HepG2 (cell line): ENCODE measurements around the gene KXD1. TPM values are rescaled to one million over a fixed set of nuclear protein-coding genes. Genes with fewer than 3 reads are reported as not detected.
A peak's percentile ranks its signal among the peaks of the same experiment; 100 is the strongest.

ENCODE experiments used
- ATAC-seq: fragments of 200-7000 bp; cut with Tn5 transposase; 3 replicates; pipeline ENCODE4 v1.9.1; 2020; ENCODE audit warnings: mild to moderate bottlenecking, moderate library complexity
- BruUV-seq: library from RNA; stranded (reverse); fragments of 400-500 nt; replicated peaks from 2 replicates; lab custom pipeline; 2021; lab: Mats Ljungman, UMichigan
- CTCF ChIA-PET: fragments of 300-600 bp; formaldehyde crosslinking; extraction: SDS; loops from one replicate; lab custom pipeline; 2021; ENCODE audit warnings: low total read pairs, inconsistent platforms, low intra/inter-chr PET ratio; lab: Yijun Ruan, JAX
- POLR2A ChIA-PET: fragments of 350-600 bp; sonication (Branson Sonifier 250); formaldehyde crosslinking; loops from one replicate; lab custom pipeline; 2020; ENCODE audit warnings: antibody characterized with exemption, inconsistent platforms; lab: Yijun Ruan, JAX
- DNase-seq: peaks from one replicate; pipeline ENCODE4 v3.0.0-alpha.2; 2015; ENCODE audit warnings: low spot score
- FAIRE-seq: peaks from 3 replicates; lab custom pipeline; 2011; peaks lifted over from hg19 to GRCh38; lab: Jason Lieb, UNC
- H2AFZ ChIP-seq: one replicate; pipeline ENCODE4 v1.6.1; 2011; ENCODE audit warnings: low read length, inconsistent platforms
- H3K27ac ChIP-seq: fragments of 300-600 bp; 3 replicates; pipeline ENCODE4 v1.8.0; 2011; ENCODE audit warnings: mixed run types, mild to moderate bottlenecking, mixed read lengths, low read length, inconsistent platforms; ENCODE audit not compliant: insufficient read depth; ENCODE audit errors: extremely low read length
- H3K27me3 ChIP-seq, 2 experiments: fragments of 200-600 bp in 1 of 2; 2 replicates in 1 of 2; 3 replicates in 1 of 2; pipeline versions ENCODE4 v1.6.0 to v1.8.0; 2011; ENCODE audit warnings: low read length in 2 of 2, mild to moderate bottlenecking in 2 of 2, moderate library complexity in 2 of 2, inconsistent platforms in 1 of 2; ENCODE audit not compliant: insufficient read depth in 2 of 2, control insufficient read depth in 1 of 2
- H3K36me3 ChIP-seq, 2 experiments: fragments of 200-600 bp in 1 of 2; replicated peaks in 1 of 2; 2 replicates in 1 of 2; 3 replicates in 1 of 2; pipeline versions ENCODE4 v1.5.1 to v1.8.0; 2011; ENCODE audit warnings: low read length in 2 of 2, inconsistent platforms in 1 of 2; ENCODE audit not compliant: insufficient read depth in 2 of 2, control insufficient read depth in 1 of 2
- H3K4me1 ChIP-seq: 2 replicates; pipeline ENCODE4 v1.5.1; 2012; ENCODE audit warnings: low read length, inconsistent platforms; ENCODE audit not compliant: insufficient read depth
- H3K4me2 ChIP-seq: 2 replicates; pipeline ENCODE4 v1.6.0; 2011; ENCODE audit warnings: low read depth, low read length, inconsistent platforms
- H3K4me3 ChIP-seq, 3 experiments: fragments of 200-600 bp in 1 of 3; sonication (generic), shearing (Covaris generic) in 1 of 3; replicated peaks in 1 of 3; 2 replicates each; pipeline ENCODE4 v1.5.1; 2011 to 2016; ENCODE audit warnings: low read length in 3 of 3, inconsistent platforms in 2 of 3, low read depth in 2 of 3, mild to moderate bottlenecking in 2 of 3, control low read depth in 1 of 3, mixed read lengths in 1 of 3; ENCODE audit not compliant: insufficient read depth in 1 of 3
- H3K79me2 ChIP-seq: one replicate; pipeline ENCODE4 v1.6.1; 2011; ENCODE audit warnings: low read length, inconsistent platforms; ENCODE audit not compliant: insufficient read depth
- H3K9ac ChIP-seq: 2 replicates; pipeline ENCODE4 v1.6.0; 2011; ENCODE audit warnings: mild to moderate bottlenecking, low read depth, low read length, inconsistent platforms; ENCODE audit not compliant: insufficient read depth
- H3K9me3 ChIP-seq: 2 replicates; pipeline ENCODE4 v1.5.1; 2012; ENCODE audit warnings: mild to moderate bottlenecking, low read length
- H4K20me1 ChIP-seq: 2 replicates; pipeline ENCODE4 v1.6.0; 2011; ENCODE audit warnings: inconsistent platforms, mild to moderate bottlenecking, low read length, moderate library complexity; ENCODE audit not compliant: insufficient read depth
- DPF2 ChIP-seq: sonication (generic); formaldehyde crosslinking; IDR thresholded peaks from 2 replicates; pipeline ENCODE4 v1.4.0; 2020; ENCODE audit warnings: mild to moderate bottlenecking, low read depth, missing genetic modification reagents, borderline replicate concordance
- FOXK1 ChIP-seq: sonication (generic); formaldehyde crosslinking; IDR thresholded peaks from 2 replicates; pipeline ENCODE4 v1.4.0; 2020; ENCODE audit warnings: low read depth, missing genetic modification reagents, borderline replicate concordance
- GFI1 ChIP-seq: sonication (generic); formaldehyde crosslinking; IDR thresholded peaks from 2 replicates; pipeline ENCODE4 v1.5.0; 2020; ENCODE audit warnings: missing genetic modification reagents, mild to moderate bottlenecking, borderline replicate concordance
- GZF1 ChIP-seq: sonication (generic); formaldehyde crosslinking; IDR thresholded peaks from 2 replicates; pipeline ENCODE4 v1.5.1; 2020; ENCODE audit warnings: mild to moderate bottlenecking, missing genetic modification reagents
- MAFG ChIP-seq: sonication (generic); formaldehyde crosslinking; IDR thresholded peaks from 2 replicates; pipeline ENCODE4 v1.5.1; 2020; ENCODE audit warnings: mild to moderate bottlenecking, missing genetic modification reagents
- MTA1 ChIP-seq: sonication (generic); formaldehyde crosslinking; IDR thresholded peaks from 2 replicates; pipeline ENCODE4 v1.4.0; 2020; ENCODE audit warnings: missing genetic modification reagents, mild to moderate bottlenecking, borderline replicate concordance
- MXD1 ChIP-seq: sonication (generic); formaldehyde crosslinking; IDR thresholded peaks from 2 replicates; pipeline ENCODE4 v1.4.0; 2020; ENCODE audit warnings: mild to moderate bottlenecking, missing genetic modification reagents
- NR1H2 ChIP-seq: sonication (generic); formaldehyde crosslinking; IDR thresholded peaks from 2 replicates; pipeline ENCODE4 v1.8.1; 2022; ENCODE audit warnings: low read depth, missing genetic modification reagents, borderline replicate concordance
- NR2C2 ChIP-seq: sonication (generic); formaldehyde crosslinking; IDR thresholded peaks from 2 replicates; pipeline ENCODE4 v1.4.0; 2020; ENCODE audit warnings: missing genetic modification reagents, mild to moderate bottlenecking, moderate library complexity, borderline replicate concordance
- NR2F6 ChIP-seq, 2 experiments: IDR thresholded peaks; 2 replicates each; pipeline ENCODE4 v1.6.1; 2016; ENCODE audit warnings: antibody characterized with exemption in 1 of 2, mild to moderate bottlenecking in 1 of 2
- SAP130 ChIP-seq: IDR thresholded peaks from 2 replicates; pipeline ENCODE4 v1.6.1; 2016; ENCODE audit warnings: low read depth
- SMARCE1 ChIP-seq: fragments of 450-650 bp; IDR thresholded peaks from 2 replicates; pipeline ENCODE4 v1.6.1; 2017; ENCODE audit warnings: borderline replicate concordance
- SOX6 ChIP-seq, 2 experiments: fragments of 450-650 bp in 1 of 2; sonication (generic) in 1 of 2; formaldehyde crosslinking in 1 of 2; IDR thresholded peaks; 2 replicates each; pipeline versions ENCODE4 v1.4.0 to v1.6.1; 2017 to 2020; ENCODE audit warnings: antibody characterized with exemption in 1 of 2, mild to moderate bottlenecking in 1 of 2, missing genetic modification reagents in 1 of 2
- TARDBP ChIP-seq: sonication (generic); formaldehyde crosslinking; IDR thresholded peaks from 2 replicates; pipeline ENCODE4 v1.8.0; 2022; ENCODE audit warnings: mild to moderate bottlenecking, missing genetic modification reagents
- TCF7 ChIP-seq: sonication (generic); IDR thresholded peaks from 2 replicates; pipeline ENCODE4 v1.6.1; 2016; ENCODE audit warnings: antibody characterized with exemption, low read depth
- XBP1 ChIP-seq: sonication (generic); formaldehyde crosslinking; IDR thresholded peaks from 2 replicates; pipeline ENCODE4 v1.5.0; 2020; ENCODE audit warnings: missing genetic modification reagents
- ZNF124 ChIP-seq: sonication (generic); formaldehyde crosslinking; IDR thresholded peaks from 2 replicates; pipeline ENCODE4 v1.4.0; 2020; ENCODE audit warnings: missing genetic modification reagents
- ZNF20 ChIP-seq: sonication (generic); formaldehyde crosslinking; IDR thresholded peaks from 2 replicates; pipeline ENCODE4 v1.4.0; 2020; ENCODE audit warnings: mild to moderate bottlenecking, moderate library complexity, missing genetic modification reagents
- ZNF362 ChIP-seq: sonication (generic); formaldehyde crosslinking; IDR thresholded peaks from 2 replicates; pipeline ENCODE4 v1.4.0; 2020; ENCODE audit warnings: missing genetic modification reagents, mild to moderate bottlenecking, borderline replicate concordance
- ZNF367 ChIP-seq: sonication (generic); formaldehyde crosslinking; IDR thresholded peaks from 2 replicates; pipeline ENCODE4 v1.4.0; 2020; ENCODE audit warnings: missing genetic modification reagents, borderline replicate concordance
- ZNF777 ChIP-seq: sonication (generic); formaldehyde crosslinking; IDR thresholded peaks from 2 replicates; pipeline ENCODE4 v1.4.0; 2020; ENCODE audit warnings: missing genetic modification reagents
- ZNF792 ChIP-seq: IDR thresholded peaks from 2 replicates; pipeline ENCODE4 v1.6.1; 2016
- ZSCAN20 ChIP-seq: sonication (generic); formaldehyde crosslinking; IDR thresholded peaks from 2 replicates; pipeline ENCODE4 v1.4.0; 2020; ENCODE audit warnings: missing genetic modification reagents, mild to moderate bottlenecking, borderline replicate concordance
- WGBS: methylation state at CpG from one replicate; pipeline ENCODE4 v1.1.6; 2017; ENCODE audit warnings: low lambda C conversion rate; 5-methylcytosine and 5-hydroxymethylcytosine counted together
- in situ Hi-C: cut with HindIII; loops from 2 replicates; pipeline ENCODE4 v1.10.0; 2017; ENCODE audit warnings: low pct_unique_long_range_greater_than_20kb; ENCODE audit not compliant: extremely low pct_ligation_motif_present
- intact Hi-C: fragments of 100-400 bp; cut with micrococcal nuclease; formaldehyde crosslinking; loops from one replicate; pipeline ENCODE4 v1.10.0; 2022; ENCODE audit not compliant: unreplicated experiment
- polyA plus RNA-seq, 8 experiments: library from polyadenylated mRNA; depleted of rRNA in 3 of 8; stranded (reverse) in 7 of 8; unstranded in 1 of 8; fragments of >200 nt; fragmentation: Illumina TruSeq in 4 of 8; extraction: Trizol in 4 of 8; gene quantifications; 2 replicates each; pipeline versions ENCODE4 v1.2.1 to v1.2.3, GENCODE V29; 2011 to 2016; ENCODE audit warnings: low read depth in 4 of 8, missing spikeins in 1 of 8, mixed read lengths in 1 of 8; ENCODE audit not compliant: insufficient read depth in 1 of 8
- total RNA-seq, 5 experiments: library from RNA; depleted of rRNA; stranded (reverse); fragments of >200 nt; fragmentation: Illumina TruSeq; extraction: Trizol; gene quantifications; 2 replicates each; pipeline ENCODE4 v1.2.3, GENCODE V29; 2016; ENCODE audit warnings: low read depth in 1 of 5

KXD1 gene
- total and polyA plus RNA-seq, 2 of the 13 experiments (the other 11 are each of a cell fraction or from before 2014, with no cell fraction given), result 44.6 to 143 TPM

- FAIRE-seq (peak; percentile 4), DNase-seq (peak; percentile 65), ATAC-seq (peak; percentile 78)
- TSS peak; percentile 6 for BruUV-seq
- CTCF ChIA-PET, result no interaction called here
- Histone ChIP-seq H3K9ac (peak overlapping the region; percentile 75), H3K79me2 (no peaks in the 10 kb centered on the region), H3K4me1 (peaks cover 33% of the 10 kb centered on the region), H2AFZ (no peak overlapping the region), H3K36me3 (peaks cover 0 to 9% of the 10 kb centered on the region in 2 experiments; a peak in 1 of 5 replicates), H3K27me3 (no peaks in the 10 kb centered on the region), H4K20me1 (no peaks in the 10 kb centered on the region), H3K4me2 (peak overlapping the region; percentile 96), H3K9me3 (no peaks in the 10 kb centered on the region), H3K27ac (peak overlapping the region; percentile 92), H3K4me3 (peak overlapping the region; percentile 59 to 85 (median 68))
- POLR2A ChIA-PET, result interaction anchor here (0.7 to 3.2 kb wide), 23 partner anchors 11 to 366 kb away, joined by 3 to 74 read pairs (median 4); partner anchors contain the start of genes CRLF1, ELL, KXD1 and TMEM59L
- WGBS, result 45% methylated on average over 19 of the region's 52 CpGs
- in situ Hi-C loops, result loop anchor here (5.0 kb wide), 1 partner anchor 88 kb away; no protein-coding TSS in a partner anchor
- intact Hi-C loops, result loop anchor here (2.0 kb wide), 1 partner anchor 121 kb away; no protein-coding TSS in a partner anchor
- TF ChIP-seq ZNF367, result 0 out of 2 replicates have a peak, but pooled peaks have one; percentile 87
- TF ChIP-seq ZNF777 (CRISPR knock-in tag), result peak; percentile 80
- TF ChIP-seq NR1H2, result peak; percentile 96
- TF ChIP-seq ZNF362, result peak; percentile 43; the same call in 1 of the 2 replicates
- TF ChIP-seq MAFG (CRISPR knock-in tag), result 0 out of 2 replicates have a peak, but pooled peaks have one; percentile 18
- TF ChIP-seq ZNF20 (CRISPR knock-in tag), result no peak
- no peak for TF ChIP-seq NR2F6 (IDR thresholded peaks at IDR 0.05)
- no peak for TF ChIP-seq NR2F6 (CRISPR knock-in tag; IDR thresholded peaks at IDR 0.05)
- TF ChIP-seq SMARCE1, result no peak
- peak; percentile 98 for TF ChIP-seq MXD1 (CRISPR knock-in tag)
- peak; percentile 40; the same call in 1 of the 2 replicates for TF ChIP-seq GFI1 (CRISPR knock-in tag)
- no peak; the same call in 1 of the 2 replicates for TF ChIP-seq DPF2 (CRISPR knock-in tag)
- TF ChIP-seq TCF7, result no peak
- TF ChIP-seq NR2C2, result peak; percentile 56
- no peak; the same call in 1 of the 2 replicates for TF ChIP-seq ZSCAN20 (CRISPR knock-in tag)
- no peak; the same call in 1 of the 2 replicates for TF ChIP-seq FOXK1 (CRISPR knock-in tag)
- peak; percentile 21 for TF ChIP-seq TARDBP
- peak; percentile 88; the same call in 1 of the 2 replicates for TF ChIP-seq GZF1
- TF ChIP-seq SOX6 (IDR thresholded peaks at IDR 0.05), result no peak
- TF ChIP-seq SOX6 (CRISPR knock-in tag; IDR thresholded peaks at IDR 0.05), result peak; percentile 27; the same call in 1 of the 2 replicates
- TF ChIP-seq MTA1 (CRISPR knock-in tag), result no peak; the same call in 1 of the 2 replicates
- TF ChIP-seq SAP130 (CRISPR knock-in tag), result peak; percentile 57
- no peak for TF ChIP-seq XBP1 (CRISPR knock-in tag)
- TF ChIP-seq ZNF792 (CRISPR knock-in tag), result peak; percentile 76; the same call in 1 of the 2 replicates
- TF ChIP-seq ZNF124 (CRISPR knock-in tag), result peak; percentile 18; the same call in 1 of the 2 replicates
These were observed 32.0 kb downstream of the KXD1 start for GRCh38 chr19:18589380-18590272.
